ENCODE data around the gene ROPN1. TPM values are rescaled to one million over a fixed set of nuclear protein-coding genes. Genes with fewer than 3 reads are reported as not detected.

Gene ROPN1
- total RNA-seq, 1 donor from 2014 or later = not detected

- Histone ChIP-seq H3K27ac (peak overlapping the region in 1 of 2 donors; percentile 58), H3K4me3 (no peak overlapping the region), H3K36me3 (peaks cover 3 to 14% of the 10 kb centered on the region in 2 donors), H3K9me3 (no peaks in the 10 kb centered on the region), H3K4me1 (peaks cover 0 to 4% of the 10 kb centered on the region in 2 donors), H3K27me3 (no peaks in the 10 kb centered on the region)
- intact Hi-C loops (cut with DNase I) = no loop called here
- TF ChIP-seq CTCF (IDR thresholded peaks at IDR 0.05) = no peak
- DNase-seq (ENCODE audit: low spot score in 2 of 2) = no peak
These were observed 55.5 kb downstream of the ROPN1 start for GRCh38 chr3:123936400-123936799.

- no peak for TF ChIP-seq CTCF (IDR thresholded peaks at IDR 0.05)
- no peak for DNase-seq (ENCODE audit: low spot score in 2 of 2)
- Histone ChIP-seq H3K9me3 (no peaks in the 10 kb centered on the region), H3K27me3 (no peaks in the 10 kb centered on the region), H3K36me3 (peaks cover 3 to 16% of the 10 kb centered on the region in 2 donors), H3K4me1 (peaks cover 0 to 4% of the 10 kb centered on the region in 2 donors), H3K27ac (peak overlapping the region; percentile 6 to 58), H3K4me3 (no peak overlapping the region)
- intact Hi-C loops (cut with DNase I) = no loop called here
These were observed 56.1 kb downstream of the ROPN1 start for GRCh38 chr3:123935830-123936229.

GRCh38 chr3:123934250-123934649, 57.7 kb downstream of the ROPN1 start:
- Histone ChIP-seq H3K27ac (no peak overlapping the region), H3K4me3 (no peak overlapping the region), H3K27me3 (no peaks in the 10 kb centered on the region), H3K9me3 (no peaks in the 10 kb centered on the region), H3K4me1 (peaks cover 0 to 4% of the 10 kb centered on the region in 2 donors), H3K36me3 (peaks cover 3 to 23% of the 10 kb centered on the region in 2 donors)
- TF ChIP-seq CTCF (IDR thresholded peaks at IDR 0.05) = no peak
- intact Hi-C loops (cut with DNase I) = no loop called here
- DNase-seq (ENCODE audit: low spot score in 2 of 2) = no peak

GRCh38 chr3:123930445-123930844, 61.5 kb downstream of the ROPN1 start:
- Histone ChIP-seq H3K4me1 (no peaks in the 10 kb centered on the region), H3K36me3 (peaks cover 6 to 23% of the 10 kb centered on the region in 2 donors), H3K27me3 (no peaks in the 10 kb centered on the region), H3K4me3 (no peak overlapping the region), H3K9me3 (no peaks in the 10 kb centered on the region), H3K27ac (no peak overlapping the region)
- intact Hi-C loops (cut with DNase I) = no loop called here
- no peak for TF ChIP-seq CTCF (IDR thresholded peaks at IDR 0.05)
- DNase-seq (ENCODE audit: low spot score in 2 of 2) = no peak

- Histone ChIP-seq H3K4me3 (no peak overlapping the region), H3K4me1 (no peaks in the 10 kb centered on the region), H3K27ac (no peak overlapping the region), H3K9me3 (no peaks in the 10 kb centered on the region), H3K27me3 (no peaks in the 10 kb centered on the region), H3K36me3 (peaks cover 8 to 23% of the 10 kb centered on the region in 2 donors)
- intact Hi-C loops (cut with DNase I) = no loop called here
- no peak for DNase-seq (ENCODE audit: low spot score in 2 of 2)
- TF ChIP-seq CTCF (IDR thresholded peaks at IDR 0.05) = no peak
These were observed 62.6 kb downstream of the ROPN1 start for GRCh38 chr3:123929325-123929724.

GRCh38 chr3:123926396-123926795, 65.5 kb downstream of the ROPN1 start:
- Histone ChIP-seq H3K36me3 (peaks cover 6 to 13% of the 10 kb centered on the region in 2 donors), H3K4me3 (no peak overlapping the region), H3K27me3 (no peaks in the 10 kb centered on the region), H3K4me1 (no peaks in the 10 kb centered on the region), H3K9me3 (peaks cover 5 to 13% of the 10 kb centered on the region in 2 donors), H3K27ac (no peak overlapping the region)
- no peak for TF ChIP-seq CTCF (IDR thresholded peaks at IDR 0.05)
- DNase-seq (ENCODE audit: low spot score in 2 of 2) = no peak
- intact Hi-C loops (cut with DNase I) = no loop called here
